GM21360 (cell line): Measurements from ENCODE around the gene TNFSF13.
"Not testable (repeated sequence)": the region's sequence is repeated elsewhere in the genome, so short reads cannot be mapped to it uniquely, and the experiment has no call there.

Experiments used
- ATAC-seq: cut with Tn5 transposase; IDR thresholded peaks from one replicate; pipeline ENCODE4 v1.9.1; 2021; ENCODE audit warnings: mild to moderate bottlenecking, moderate library complexity; ENCODE audit not compliant: unreplicated experiment

Gene TNFSF13

GRCh38 chr17:7589204-7589868 is 30.8 kb downstream of the TNFSF13 start:
- no peak for ATAC-seq

- ATAC-seq, result no peak
Observed at GRCh38 chr17:7589891-7590691, 31.5 kb downstream of the TNFSF13 start, which contains the start of gene SOX15. TSS of gene SOX15 (minus strand) at chr17:7590094. CDS start at chr17:7589676, 418 bp downstream.

GRCh38 chr17:7590743-7591142 is 32.2 kb downstream of the TNFSF13 start:
- ATAC-seq, result no peak

GRCh38 chr17:7591596-7591995 is 33.0 kb downstream of the TNFSF13 start:
- no peak for ATAC-seq

GRCh38 chr17:7592422-7593021 is 34.0 kb downstream of the TNFSF13 start:
- no peak for ATAC-seq

DNA sequence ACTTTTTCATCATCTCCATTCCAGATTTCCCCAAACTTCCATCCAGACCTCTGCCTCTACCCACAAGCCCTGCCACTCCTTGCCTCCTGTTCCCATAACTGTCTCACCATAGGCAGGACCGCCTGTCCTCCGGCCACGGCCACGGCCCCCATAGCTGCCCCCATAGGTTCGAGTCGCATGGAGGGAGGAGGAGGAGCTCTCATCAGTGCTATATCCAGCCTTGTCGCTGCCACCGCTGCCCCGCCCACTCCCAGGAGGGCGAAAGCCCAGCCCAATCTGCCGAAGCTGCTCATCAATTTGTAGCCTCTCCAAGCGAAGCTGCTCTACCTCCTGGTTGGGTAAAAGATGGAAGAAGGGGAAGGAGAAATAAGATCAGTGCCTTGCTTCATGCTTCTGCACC is 34.7 kb downstream of the TNFSF13 start:
- ATAC-seq, result no peak

- ATAC-seq, result not testable (repeated sequence)
Observed at GRCh38 chr17:7597561-7597960, 39.0 kb downstream of the TNFSF13 start.

GRCh38 chr17:7606280-7606679 is 47.7 kb downstream of the TNFSF13 start:
- ATAC-seq, result no peak

DNA sequence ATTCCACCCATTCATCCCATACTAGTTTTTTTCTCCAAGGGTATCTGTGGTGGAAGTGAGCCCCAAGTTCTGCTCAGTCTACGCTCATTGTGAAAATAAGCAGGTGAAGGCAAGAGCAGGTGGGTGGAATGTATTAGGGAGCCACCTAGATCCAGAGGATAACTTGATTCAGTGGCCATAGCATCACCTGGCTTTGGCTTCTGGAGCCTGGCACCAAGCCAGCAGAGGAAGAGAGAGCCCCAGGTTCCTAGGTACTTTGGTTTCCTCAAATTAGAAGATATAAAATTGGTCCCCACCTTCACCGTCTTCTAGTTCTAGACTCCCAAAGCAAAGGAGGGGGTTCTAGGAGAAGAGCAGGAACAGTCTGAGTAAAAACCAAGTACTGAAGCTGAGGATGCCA is 52.1 kb downstream of the TNFSF13 start:
- no peak for ATAC-seq
